ENCODE measurements around the gene NFE2.

Gene NFE2

DNA sequence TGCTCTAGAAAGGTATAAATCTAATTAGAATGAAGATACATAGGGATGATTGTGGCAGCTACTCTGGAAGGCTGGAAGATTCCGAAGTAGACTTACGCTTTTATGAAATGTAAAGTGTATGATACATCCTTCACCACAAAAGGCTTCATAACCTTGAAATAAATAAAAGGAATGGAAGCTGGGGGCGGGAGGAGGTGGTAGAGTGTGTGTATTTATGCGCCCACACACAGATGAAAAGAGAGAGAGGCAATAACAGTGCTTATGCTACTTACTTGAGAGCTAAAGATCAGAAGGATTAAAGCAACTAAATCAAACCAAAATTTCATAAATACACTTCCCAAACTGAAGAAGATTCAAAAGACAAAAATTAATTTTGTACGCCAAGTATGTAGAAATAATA is 51.3 kb downstream of the NFE2 start:
- DNase-seq (ENCODE audit: low read depth in 2 of 2), result no peak

DNA sequence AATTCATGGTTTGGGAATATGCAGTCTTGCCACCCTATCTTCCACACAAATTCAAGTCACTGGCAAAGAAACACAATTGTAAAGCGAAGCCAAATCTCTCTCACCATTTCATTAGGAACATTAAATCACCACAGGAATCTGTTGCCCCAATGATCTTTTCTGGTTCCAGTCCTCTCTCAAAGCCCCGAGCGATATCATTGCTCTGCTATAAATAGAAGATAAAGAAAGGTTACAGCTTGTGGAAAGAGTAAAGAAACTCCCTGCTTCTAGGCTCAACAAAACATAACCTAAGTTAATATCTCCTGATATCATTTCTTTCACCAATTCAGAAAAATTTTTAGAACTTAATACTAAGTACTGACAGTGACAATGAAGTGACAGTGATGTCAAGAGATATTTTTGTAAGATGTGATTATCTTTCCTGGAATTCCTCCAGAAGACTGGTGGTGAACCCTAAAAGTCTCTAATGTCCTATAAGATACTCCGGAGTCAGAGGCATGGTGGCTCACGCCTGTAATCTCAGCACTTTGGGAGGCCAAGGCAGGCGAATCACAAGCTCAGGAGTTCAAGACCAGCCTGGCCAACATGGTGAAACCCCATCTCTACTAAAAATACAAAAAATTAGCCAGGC is 54.7 kb downstream of the NFE2 start:
- DNase-seq (ENCODE audit: low read depth in 2 of 2), result no peak

All from stimulated activated CD8-positive, alpha-beta memory T cell treated with anti-CD3 and anti-CD28 coated beads, Interleukin-2, amount 100 ng/mL, for 48 hours (primary cell).